Measurements from ENCODE around the gene FOXC1. TPM values are rescaled to one million over a fixed set of nuclear protein-coding genes. Genes with fewer than 3 reads are reported as not detected.

FOXC1 gene
- total and polyA plus RNA-seq, 10 of the 15 experiments (the other 5 are each of a cell fraction or from before 2014, with no cell fraction given), result 0.13 to 1.5 (median 0.48) TPM; not detected in 2

GRCh38 chr6:1652842-1653241 is 43.1 kb downstream of the FOXC1 start:
- Histone ChIP-seq H3K4me1 (ENCODE audit: control insufficient read depth, insufficient read depth, low read length) (no peaks in the 10 kb centered on the region; the same call in 1 of the 2 replicates), H3K79me2 (ENCODE audit: control insufficient read depth, insufficient read depth, low read length) (no peaks in the 10 kb centered on the region), H4K20me1 (ENCODE audit: control insufficient read depth, insufficient read depth) (no peaks in the 10 kb centered on the region), H3K27me3 (replicated peaks in 1 of 2; ENCODE audit: control insufficient read depth in 2 of 2, insufficient read depth in 2 of 2, low read length in 1 of 2) (no peaks in the 10 kb centered on the region), H3K4me2 (ENCODE audit: control insufficient read depth, insufficient read depth) (no peak overlapping the region), H3K9me3 (replicated peaks; ENCODE audit: control insufficient read depth, insufficient read depth, low read length) (no peaks in the 10 kb centered on the region), H3K36me3 (ENCODE audit: control insufficient read depth in 2 of 2, insufficient read depth in 2 of 2, low read length in 1 of 2) (no peaks in the 10 kb centered on the region), H2AFZ (ENCODE audit: control insufficient read depth, low read depth, low read length) (no peak overlapping the region), H3K9ac (ENCODE audit: control insufficient read depth, insufficient read depth, low read length) (no peak overlapping the region), H3K4me3 (no peak overlapping the region), H3K27ac (ENCODE audit: control insufficient read depth, insufficient read depth) (no peak overlapping the region)
- POLR2A ChIA-PET, result no interaction called here
- in situ Hi-C loops (cut with MboI), result no loop called here
- WGBS (ENCODE audit: insufficient coverage, insufficient replicate concordance, low lambda C conversion rate, missing lambda C conversion rate), result 85% methylated on average over 10 of the region's 10 CpGs
- no peak for FAIRE-seq
- intact Hi-C loops (cut with micrococcal nuclease; ENCODE audit: unreplicated experiment), result no loop called here
- no peak for DNase-seq (ENCODE audit: low read depth, low spot score)
- no peak for TF ChIP-seq MYB (IDR thresholded peaks at IDR 0.05; ENCODE audit: borderline replicate concordance, low read depth, low read length)
- no peak for TF ChIP-seq NFXL1 (IDR thresholded peaks at IDR 0.05; ENCODE audit: borderline replicate concordance)
- no peak for TF ChIP-seq MYC (IDR thresholded peaks at IDR 0.05; ENCODE audit: insufficient read depth, insufficient read length, insufficient replicate concordance, low read length, severe bottlenecking)
- no peak for TF ChIP-seq BMI1 (IDR thresholded peaks at IDR 0.05; ENCODE audit: borderline replicate concordance)
- no peak for TF ChIP-seq CBFB (IDR thresholded peaks at IDR 0.05; ENCODE audit: low read depth)
- TF ChIP-seq ESRRA (IDR thresholded peaks at IDR 0.05; ENCODE audit: low read length), result no peak
- no peak for TF ChIP-seq E2F8 (IDR thresholded peaks at IDR 0.05; ENCODE audit: low read depth, partially characterized antibody)
- no peak for TF ChIP-seq SPI1 (IDR thresholded peaks at IDR 0.05; ENCODE audit: borderline replicate concordance, insufficient read depth, low read depth, low read length)
- TF ChIP-seq NFYB (IDR thresholded peaks at IDR 0.05; ENCODE audit: insufficient read depth, low read depth, low read length), result no peak
- TF ChIP-seq NKRF (conservative IDR thresholded peaks at IDR 0.05), result no peak
- TF ChIP-seq LARP7 (IDR thresholded peaks at IDR 0.05), result no peak
- no peak for TF ChIP-seq BACH1 (IDR thresholded peaks at IDR 0.05; ENCODE audit: borderline replicate concordance)
- TF ChIP-seq FOS (IDR thresholded peaks at IDR 0.05; ENCODE audit: borderline replicate concordance, extremely low read depth, insufficient read length), result no peak
- no peak for TF ChIP-seq HDAC6 (IDR thresholded peaks at IDR 0.05; ENCODE audit: unreplicated experiment)
- TF ChIP-seq EGR1 (IDR thresholded peaks at IDR 0.05; ENCODE audit: borderline replicate concordance in 1 of 2, low read depth in 2 of 2, low read length in 2 of 2), result no peak
- TF ChIP-seq PBX3 (IDR thresholded peaks at IDR 0.05; ENCODE audit: insufficient replicate concordance, low read depth, low read length), result no peak
- no peak for TF ChIP-seq SIN3A (IDR thresholded peaks at IDR 0.05; ENCODE audit: low read depth, low read length)
- TF ChIP-seq IKZF2 (IDR thresholded peaks at IDR 0.05), result no peak
- RAD21 ChIA-PET (ENCODE audit: unreplicated experiment), result no interaction called here
- CTCF ChIA-PET, result no interaction called here
- ATAC-seq, result no peak
- SMC1A ChIA-PET (ENCODE audit: uncharacterized antibody, unreplicated experiment), result no interaction called here
- no TSS peak for BruUV-seq (replicated peaks)

All from GM12878 (cell line).